Measurements from ENCODE around the gene KTN1. TPM values are rescaled to one million over a fixed set of nuclear protein-coding genes. Genes with fewer than 3 reads are reported as not detected.

The KTN1 gene
- total RNA-seq, 4 donors from 2014 or later: 138 to 186 (median 176) TPM

- TF ChIP-seq, protein P1, sequence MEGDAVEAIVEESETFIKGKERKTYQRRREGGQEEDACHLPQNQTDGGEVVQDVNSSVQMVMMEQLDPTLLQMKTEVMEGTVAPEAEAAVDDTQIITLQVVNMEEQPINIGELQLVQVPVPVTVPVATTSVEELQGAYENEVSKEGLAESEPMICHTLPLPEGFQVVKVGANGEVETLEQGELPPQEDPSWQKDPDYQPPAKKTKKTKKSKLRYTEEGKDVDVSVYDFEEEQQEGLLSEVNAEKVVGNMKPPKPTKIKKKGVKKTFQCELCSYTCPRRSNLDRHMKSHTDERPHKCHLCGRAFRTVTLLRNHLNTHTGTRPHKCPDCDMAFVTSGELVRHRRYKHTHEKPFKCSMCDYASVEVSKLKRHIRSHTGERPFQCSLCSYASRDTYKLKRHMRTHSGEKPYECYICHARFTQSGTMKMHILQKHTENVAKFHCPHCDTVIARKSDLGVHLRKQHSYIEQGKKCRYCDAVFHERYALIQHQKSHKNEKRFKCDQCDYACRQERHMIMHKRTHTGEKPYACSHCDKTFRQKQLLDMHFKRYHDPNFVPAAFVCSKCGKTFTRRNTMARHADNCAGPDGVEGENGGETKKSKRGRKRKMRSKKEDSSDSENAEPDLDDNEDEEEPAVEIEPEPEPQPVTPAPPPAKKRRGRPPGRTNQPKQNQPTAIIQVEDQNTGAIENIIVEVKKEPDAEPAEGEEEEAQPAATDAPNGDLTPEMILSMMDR (IDR thresholded peaks at IDR 0.05; ENCODE audit: low read depth): no peak
These were observed 22.9 kb upstream of the KTN1 start for GRCh38 chr14:55556929-55557623.

DNA sequence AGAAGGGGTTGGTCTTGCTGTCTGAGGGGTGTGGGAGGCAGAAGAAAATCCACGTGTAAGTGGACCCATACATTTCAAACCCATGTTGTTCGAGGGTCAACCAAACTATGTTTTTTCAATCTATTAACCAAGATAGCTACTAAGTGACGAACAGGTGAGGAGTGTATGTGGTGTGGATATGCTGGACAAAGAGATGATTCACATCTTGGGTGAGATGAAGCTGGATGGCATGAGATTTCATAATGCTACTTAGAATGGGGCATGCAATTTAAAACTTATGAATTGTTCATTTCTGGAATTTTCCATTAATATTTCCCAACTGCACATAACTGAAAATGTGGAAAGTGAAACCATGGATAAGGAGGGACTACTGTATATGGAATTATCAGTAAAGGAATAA is 17.9 kb upstream of the KTN1 start:
- TF ChIP-seq, protein P1 (IDR thresholded peaks at IDR 0.05; ENCODE audit: low read depth): no peak

DNA sequence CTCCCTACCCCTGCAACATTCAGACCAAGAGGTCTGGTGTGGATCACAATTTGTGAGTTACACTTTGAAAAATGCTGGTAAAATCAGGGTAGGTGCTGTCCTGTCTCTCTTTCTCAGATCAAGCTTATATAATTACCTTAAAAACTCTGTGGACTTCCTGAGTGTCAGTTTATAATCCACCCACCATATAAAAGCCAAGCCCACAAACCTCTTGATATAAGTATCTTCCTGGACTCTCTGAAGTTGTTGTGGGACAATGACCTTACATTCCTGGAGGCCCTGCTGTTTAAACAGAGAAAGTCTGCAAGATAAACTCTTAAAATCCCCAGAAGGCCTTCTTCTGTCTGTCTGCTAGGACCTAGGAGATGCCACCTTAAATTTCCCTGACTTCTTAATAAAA is 11.4 kb upstream of the KTN1 start:
- TF ChIP-seq, protein P1 (IDR thresholded peaks at IDR 0.05; ENCODE audit: low read depth): no peak

- TF ChIP-seq, protein P1 (IDR thresholded peaks at IDR 0.05; ENCODE audit: low read depth): no peak
These were observed 8.7 kb upstream of the KTN1 start for GRCh38 chr14:55571125-55571889.

- TF ChIP-seq, protein P1 (IDR thresholded peaks at IDR 0.05; ENCODE audit: low read depth): no peak
These were observed 7.4 kb upstream of the KTN1 start for GRCh38 chr14:55572578-55572977.

GRCh38 chr14:55574988-55575387 is 5.0 kb upstream of the KTN1 start:
- TF ChIP-seq, protein P1 (IDR thresholded peaks at IDR 0.05; ENCODE audit: low read depth): no peak

DNA sequence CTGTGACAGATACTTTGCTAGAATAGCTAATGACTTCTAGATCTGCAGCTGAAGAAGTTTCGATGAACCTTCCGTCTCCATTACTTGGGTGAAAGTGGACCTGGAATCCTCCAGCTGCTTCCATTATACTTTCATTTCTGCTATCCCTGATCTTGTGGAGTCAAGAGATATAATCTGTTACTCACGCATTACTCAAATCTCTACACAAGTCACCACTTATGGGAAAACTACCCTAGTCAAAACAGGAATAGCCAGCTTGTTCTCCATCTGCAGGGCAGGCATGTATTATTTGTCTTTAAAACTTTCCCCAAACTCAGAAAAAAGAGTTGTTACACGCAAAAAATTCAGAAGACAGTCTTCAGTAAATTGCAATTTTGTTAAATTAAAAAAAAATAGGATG is 2.8 kb upstream of the KTN1 start:
- TF ChIP-seq, protein P1 (IDR thresholded peaks at IDR 0.05; ENCODE audit: low read depth): no peak
